GM19463 (cell line): ENCODE data around the gene DUS3L.

ENCODE experiments used
- ATAC-seq: cut with Tn5 transposase; IDR thresholded peaks from one replicate; pipeline ENCODE4 v1.9.1; 2021; ENCODE audit warnings: mild to moderate bottlenecking, moderate library complexity; ENCODE audit not compliant: unreplicated experiment

The DUS3L gene

DNA sequence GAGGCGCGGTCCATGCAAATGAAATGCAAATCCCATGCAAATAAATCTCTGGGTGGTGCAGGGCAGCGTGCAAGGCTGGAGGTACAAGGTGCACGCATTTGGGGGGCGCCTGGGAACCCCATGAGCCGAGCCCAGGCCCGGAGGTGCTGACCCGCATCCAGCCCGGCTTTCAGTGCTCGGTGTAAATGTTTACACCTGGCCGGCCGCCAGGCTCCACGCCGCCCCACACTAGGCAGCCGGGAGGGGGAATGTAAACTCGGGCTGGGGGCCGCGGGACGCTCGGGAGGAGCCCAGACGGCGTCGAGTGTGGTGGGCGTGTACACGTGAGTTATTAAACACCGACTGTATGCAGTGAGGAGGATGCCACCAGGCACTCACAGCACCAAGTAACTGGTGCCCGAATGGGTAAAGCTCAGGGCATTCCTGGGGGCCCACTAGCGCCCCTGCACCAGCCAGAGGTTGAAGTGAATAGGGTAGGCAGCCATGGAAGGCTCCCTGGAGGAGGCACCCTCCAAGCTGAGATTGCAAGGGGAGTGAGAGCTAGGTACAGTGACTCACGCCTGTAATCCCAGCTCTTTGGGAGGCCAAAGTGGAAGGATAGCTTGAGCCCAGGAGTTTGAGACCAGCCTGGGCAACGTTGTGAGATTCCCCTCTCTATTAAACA, 31.4 kb upstream of the DUS3L start:
- no peak for ATAC-seq

DNA sequence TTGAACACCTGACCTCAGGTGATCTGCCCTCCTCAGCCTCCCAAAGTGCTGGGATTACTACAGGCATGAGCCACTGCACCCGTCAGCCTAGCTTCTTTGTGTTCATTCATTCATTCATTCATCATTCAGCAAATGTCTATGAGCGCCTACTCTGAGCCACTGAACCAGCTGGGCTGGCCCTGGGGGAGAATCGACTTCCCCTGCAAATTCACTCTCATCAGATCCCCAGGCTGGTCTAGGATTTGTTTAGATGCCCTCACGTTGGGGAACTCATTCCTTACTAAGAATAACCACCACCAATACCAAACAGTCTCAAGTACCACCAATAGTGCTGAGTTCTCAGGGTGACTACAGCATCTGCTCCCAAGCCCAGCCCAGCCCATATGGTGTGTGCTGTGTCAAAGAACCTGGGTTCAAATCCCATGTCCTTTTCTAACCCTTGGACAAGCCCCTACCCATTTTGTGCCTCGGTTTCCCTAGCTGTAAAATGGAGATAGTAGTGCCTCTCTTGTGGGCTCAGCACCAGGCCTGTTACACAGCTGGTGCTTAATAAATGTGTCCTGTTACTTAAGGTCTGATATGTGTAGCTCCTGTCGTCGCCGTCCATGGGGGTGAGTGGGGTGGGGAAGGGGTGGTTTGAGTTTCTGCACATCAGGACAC, 30.7 kb upstream of the DUS3L start:
- no peak for ATAC-seq

DNA sequence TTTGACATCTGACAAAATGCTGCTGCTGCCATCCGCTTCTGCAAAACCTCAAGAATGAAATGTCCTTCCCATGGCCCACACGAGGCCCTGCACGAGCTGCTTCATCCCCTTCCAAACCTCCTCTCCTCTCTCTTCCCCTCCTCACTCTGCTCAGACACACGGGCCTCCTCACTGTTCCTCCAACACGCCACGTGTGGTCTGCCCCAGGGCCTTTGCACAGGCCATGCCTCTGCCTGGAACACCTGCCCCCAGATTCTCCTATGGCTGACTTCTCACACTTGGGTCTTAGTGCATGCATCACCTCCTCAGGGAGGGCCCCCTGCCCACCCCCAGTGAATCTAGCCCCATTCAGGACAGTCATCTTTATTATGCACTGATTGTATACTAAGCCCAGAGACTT, 29.8 kb upstream of the DUS3L start:
- ATAC-seq = no peak

DNA sequence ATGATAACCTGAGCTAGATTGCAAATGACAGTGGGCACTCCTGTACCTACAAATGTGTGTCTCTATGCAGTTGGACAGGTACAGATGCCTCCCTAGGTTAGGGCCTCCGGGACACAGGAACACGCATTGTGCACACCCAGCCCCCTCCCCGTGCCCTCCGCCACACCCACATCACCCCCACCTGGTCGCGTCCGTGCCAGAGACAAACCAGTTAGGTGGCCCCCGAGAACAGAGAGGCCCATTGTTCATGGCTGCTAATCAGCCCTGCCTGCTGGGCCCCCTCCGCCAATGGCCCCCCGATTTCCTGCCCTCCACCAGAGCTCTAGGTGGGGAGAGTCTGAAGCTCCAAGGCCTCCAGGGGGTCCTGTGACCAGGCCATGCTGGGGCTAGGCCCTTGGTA, 27.6 kb upstream of the DUS3L start:
- ATAC-seq = no peak

DNA sequence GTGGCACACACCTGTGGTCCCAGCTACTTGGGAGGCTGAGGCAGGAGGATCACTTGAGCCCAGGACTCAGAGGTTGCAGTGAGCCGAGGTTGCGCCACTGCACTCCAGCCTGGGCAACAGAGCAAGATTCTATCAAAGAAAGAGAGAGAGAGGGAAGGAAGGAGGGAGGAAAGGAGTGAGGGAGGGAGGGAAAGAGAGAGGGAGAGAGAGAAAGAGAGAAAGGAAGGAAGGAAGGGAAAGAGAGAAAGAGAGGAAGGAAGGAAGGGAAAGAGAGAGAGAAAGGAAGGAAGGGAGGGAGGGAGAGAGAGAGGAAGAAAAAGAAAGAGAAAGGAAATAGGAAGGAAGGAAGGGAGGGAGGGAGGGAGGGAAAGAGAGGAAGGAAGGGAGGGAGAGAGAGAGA, 26.3 kb upstream of the DUS3L start:
- ATAC-seq = no peak

DNA sequence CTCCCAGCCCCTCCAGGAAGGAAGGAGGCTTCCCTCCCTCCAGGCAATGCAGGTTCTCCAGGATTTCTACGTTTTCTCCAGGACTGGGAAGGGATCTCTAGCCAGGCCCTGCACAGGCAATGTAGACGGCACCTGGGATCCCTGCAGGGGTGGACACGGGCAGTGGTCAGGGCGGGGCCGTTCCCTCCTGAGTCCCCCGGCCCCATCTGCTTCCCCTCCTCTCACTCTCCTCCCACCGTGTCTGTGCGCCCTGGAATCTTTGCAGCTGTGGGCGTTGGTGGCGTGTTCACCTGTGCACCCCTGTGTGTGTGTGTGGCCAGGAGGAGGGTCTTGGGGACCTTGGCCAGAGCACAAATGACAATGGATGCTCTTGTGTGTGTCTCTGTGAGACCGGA, 23.9 kb upstream of the DUS3L start:
- ATAC-seq = no peak

DNA sequence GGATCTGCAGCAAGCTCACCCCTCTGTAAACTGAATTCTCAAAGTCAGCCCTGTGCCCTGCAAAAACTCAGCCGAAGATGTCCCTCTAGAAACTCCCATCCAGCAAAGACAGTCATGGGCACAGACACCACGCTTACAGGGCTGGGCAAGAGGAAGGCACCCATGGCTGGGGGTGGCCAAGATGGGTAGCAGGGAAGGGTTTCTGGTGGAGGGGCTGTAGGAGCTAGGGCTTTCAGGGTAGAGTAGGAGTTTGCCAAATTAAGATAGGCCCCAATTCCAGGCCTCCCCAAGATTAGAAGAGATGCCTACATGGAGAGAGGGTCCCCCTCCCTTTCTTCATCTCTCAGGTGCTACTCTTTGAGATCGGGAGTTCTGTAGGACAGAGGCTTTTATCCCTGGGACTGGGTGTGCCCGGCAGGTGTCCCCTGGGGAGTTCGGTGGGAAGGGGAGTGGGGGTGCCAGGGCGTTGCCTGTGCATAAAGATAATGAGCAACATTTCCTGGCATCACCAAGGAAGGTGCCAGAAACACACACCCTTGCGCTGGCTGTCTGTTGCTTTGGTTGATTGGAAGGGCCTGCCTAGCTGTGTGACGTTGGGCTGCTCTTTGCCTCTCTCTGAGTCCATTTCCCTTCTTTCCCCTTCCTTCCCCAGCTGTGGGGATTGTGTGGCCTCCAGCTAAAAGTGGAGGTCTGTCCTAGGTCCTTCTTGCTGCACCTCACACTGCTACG, 23.3 kb upstream of the DUS3L start:
- ATAC-seq = no peak

DNA sequence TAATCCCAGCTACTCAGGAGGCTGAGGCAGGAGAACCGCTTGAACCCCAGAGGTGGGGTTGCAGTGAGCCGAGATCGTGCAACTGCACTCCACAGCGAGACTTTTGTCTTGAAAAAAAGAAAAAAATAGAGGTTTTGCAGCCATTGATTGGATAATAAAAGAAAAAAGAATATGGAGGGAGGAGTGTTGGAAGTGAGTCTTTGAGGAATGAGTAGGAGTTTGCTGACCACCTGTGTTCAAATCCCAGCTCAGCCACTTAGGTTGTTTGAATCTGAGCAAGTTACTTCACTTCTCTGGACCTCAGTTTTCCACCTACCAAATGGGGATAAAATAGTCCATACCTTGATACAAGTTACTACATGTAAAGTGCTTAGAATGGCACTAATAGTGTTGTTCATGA, 20.2 kb upstream of the DUS3L start:
- no peak for ATAC-seq

DNA sequence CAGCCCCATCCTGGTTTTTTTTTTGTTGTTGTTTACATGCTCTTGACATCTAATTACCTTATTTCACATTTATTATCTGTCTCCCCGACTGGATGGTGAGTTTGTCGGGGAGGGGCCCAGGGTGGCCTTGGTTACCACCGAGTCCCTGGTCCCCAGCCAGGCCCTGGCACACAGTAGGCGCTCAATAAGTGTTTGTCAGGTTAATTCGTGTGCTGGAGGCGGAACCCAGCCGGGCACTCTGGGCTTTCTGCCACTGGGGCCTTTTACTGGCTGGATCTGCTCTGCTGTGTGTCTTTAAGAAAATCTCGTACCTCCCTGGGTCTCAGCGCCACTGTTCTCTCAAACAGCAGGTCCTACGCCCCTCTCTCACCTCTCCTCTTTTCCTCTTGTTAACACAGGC, 18.5 kb upstream of the DUS3L start:
- no peak for ATAC-seq

DNA sequence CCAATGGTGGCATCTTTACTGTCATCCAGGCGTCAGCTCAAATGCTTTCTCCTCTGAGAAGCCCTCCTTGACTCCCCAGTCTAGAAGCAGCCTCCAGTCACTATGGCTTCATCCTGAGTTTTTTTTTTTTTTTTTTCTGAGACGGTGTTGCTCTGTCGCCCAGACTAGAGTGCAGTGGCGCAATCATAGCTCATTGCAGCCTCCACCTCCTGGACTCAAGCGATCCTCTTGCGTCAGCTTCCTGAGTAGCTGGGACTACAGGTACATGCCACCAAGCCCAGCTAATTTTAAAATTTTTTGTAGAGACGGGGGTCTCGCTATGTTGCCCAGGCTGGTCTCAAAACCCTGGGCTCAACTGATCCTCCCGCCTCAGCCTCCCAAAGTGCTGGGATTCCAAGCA, 18.1 kb upstream of the DUS3L start:
- no peak for ATAC-seq

DNA sequence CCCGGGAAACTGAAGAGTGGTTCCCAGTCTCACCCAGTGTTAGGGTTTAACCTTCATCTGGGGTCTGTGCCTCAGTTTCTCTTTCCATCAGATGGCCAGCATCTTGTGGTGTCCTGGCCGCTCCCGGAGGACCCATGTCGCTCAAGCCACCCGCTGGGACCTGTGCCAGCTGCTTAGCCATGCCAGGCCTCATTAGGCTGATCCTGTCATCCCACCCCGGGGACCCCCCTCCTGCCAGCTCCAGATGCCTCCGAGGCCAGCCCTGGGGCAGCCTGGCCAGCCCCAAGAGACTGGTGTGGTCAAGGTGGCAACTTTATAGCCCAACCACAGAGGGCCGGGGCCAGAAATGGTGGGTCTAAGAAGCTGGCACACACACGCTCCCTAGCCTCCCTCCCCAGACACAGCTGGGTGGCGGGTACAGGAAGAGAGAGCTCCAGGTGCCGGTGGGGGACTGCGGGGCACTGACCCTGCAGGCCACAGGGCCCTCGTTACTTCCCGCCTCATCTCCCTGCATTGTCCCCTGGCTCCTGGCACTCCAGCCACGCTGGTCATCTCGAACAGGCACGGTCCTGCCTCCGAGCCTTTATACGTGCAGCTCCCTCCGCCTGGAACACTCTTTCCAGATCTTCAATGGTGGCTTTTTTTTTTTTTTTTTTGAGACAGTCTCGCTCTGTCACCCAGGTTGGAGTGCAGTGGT, 17.3 kb upstream of the DUS3L start:
- no peak for ATAC-seq

DNA sequence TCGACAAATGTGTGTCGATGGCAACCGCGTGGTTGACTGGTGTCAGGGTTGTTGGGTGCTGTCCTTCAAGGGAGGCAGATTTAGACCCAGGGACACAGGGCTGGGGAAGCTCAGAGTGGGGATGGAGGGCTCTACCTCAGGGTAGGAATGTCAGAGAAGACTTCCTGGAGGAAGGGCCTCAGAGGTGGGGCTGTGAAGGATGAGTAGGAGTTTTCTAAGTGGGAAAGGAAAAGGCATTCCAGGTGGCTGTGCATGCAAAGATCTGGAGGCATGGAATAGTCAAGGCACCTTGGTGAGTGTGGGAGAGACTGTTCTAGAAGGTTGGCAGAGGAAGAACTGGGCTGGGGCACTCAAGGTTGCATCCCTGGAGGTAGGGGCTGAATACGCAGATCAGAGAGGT, 15.9 kb upstream of the DUS3L start:
- ATAC-seq = no peak

DNA sequence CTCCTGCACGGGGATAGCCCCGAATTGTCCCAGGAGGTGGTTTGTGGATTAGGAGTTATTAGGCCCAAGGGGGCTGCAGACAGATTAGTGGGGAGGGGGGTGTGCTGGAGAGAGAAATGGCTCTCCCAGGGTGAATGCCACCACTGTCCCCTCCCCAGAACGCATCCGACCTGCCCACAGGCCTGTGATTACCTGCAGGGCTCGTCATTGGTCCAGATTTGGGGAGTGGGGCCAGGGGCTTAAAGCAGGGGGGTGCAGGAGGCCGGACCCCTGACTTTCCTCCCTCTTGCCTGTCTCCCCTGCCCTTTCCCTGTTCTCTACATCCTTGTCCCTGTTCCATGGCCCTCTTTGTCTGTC, 15.1 kb upstream of the DUS3L start:
- ATAC-seq = no peak

DNA sequence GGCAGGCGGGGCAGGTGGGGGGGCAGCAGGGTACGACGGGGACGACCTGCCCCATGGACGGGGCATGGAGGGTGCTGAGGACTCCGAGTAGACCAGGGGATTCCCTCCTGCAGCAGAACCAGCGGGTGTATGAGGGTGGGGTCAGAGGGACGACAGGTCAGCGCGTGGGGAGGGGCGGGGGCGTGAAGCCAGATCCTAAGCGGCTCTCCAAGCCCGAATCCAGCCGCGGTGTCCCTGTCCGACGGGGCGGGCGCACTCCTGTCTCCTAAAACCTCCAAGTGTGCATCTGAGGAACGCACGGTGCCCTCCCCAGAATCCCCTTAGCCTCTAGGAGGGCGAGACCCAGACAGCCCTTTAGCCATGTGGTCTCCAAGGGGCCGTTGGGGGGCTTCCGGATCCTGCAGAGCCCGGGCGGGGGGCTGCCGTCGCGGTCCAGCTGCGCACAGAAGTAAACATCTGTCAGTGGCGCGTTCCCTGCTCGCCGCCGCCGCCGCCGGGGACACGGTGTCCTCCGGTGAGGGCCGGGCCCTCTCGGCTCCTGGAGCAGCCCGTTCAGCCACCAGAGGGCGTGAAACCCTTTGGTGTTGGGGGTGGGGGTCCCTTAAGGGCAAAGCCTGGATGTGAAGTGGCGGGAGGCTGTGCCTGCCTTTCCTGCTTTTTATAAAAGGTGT, 14.6 kb upstream of the DUS3L start:
- no peak for ATAC-seq

DNA sequence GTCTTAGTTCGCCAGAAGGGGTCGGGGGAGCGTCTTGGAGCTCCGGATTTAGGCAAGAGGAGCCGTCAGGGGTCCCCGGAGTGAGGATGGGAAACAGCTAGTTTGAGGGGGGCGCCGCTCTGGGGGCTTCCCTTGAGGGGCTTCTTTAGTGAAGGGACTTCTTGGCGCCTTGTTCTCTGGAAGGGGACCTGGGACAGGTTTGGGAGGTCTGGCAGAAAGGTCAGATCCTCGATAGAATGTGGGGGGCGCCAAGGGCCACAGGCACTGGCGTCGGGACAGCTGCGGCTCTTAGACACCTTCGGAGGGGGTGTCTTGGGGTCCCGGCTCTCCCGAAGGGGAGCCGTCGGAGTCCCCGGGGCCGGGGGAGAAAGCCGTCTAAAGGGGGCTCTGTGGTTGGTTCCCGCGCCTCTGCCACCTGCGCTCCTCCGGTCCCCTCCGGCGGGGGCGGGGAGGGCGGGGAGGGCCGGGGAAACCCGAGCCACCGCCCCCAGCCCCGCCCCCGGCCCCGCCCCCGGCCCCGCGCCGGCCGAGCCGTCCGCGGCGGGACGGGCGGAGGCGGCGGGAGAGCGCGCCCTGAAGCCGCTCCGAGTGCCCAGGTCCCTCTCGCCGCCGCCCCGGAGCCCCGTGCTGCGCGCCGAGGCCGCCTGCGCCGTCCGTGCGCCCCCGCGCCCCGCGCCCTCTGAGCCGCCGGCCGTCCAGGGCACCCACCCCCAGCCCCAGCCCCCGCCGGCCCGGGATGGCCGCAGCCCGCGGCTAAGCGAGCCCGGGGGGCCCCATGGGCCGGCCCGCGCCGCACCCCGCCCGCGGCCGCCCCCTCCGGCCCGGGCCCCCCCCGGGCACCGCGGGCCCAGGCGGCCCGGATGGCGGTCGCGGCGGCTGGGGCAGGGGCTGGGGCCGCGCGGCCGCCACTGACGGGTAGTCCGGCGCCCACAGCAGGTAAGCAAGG, 13.8 kb upstream of the DUS3L start, which contains the start of gene NRTN:
Gene NRTN, plus strand, starts transcription at position 552 of the 946 bp plus-strand sequence. CDS start 19,099 bp downstream, outside the sequence.
- no peak for ATAC-seq

DNA sequence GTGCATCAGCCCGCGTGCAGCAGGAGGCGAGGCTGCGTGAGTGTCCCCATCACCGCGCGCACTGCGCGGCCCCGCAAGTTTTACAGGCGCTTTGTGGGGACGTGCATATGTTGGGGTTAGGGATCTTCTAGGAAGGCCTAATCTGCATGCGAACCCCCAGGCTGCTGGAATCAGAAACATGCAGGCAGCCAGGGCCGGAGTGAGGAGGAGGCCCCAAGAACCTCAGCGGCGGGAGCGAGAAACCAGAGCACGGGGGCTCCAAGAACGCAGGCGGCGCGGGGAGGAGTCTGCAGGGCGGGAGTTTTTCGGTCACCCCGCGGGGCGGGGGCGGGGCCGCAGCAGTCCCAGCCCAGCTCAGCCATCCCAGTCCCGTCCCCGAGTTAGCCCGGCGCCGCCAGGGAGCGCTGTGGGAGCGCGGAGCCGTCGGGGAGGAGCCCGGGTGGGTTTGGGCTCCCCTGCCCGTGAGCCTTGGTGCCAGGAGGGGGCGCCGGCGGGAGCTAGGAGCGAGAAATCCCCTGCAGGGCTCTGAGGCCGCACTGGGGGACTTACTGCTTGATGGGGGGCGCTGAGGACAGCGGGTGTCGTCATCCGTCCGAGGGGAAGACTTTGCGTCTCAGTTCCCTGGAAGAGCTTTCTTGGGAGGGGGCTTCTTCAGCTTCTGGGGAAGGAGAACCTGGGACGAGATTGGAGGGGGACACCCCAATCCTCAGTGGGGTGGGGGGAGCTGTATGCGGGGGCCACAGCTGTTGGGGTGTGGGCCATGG, 13.0 kb upstream of the DUS3L start:
- peak; percentile 85 for ATAC-seq

DNA sequence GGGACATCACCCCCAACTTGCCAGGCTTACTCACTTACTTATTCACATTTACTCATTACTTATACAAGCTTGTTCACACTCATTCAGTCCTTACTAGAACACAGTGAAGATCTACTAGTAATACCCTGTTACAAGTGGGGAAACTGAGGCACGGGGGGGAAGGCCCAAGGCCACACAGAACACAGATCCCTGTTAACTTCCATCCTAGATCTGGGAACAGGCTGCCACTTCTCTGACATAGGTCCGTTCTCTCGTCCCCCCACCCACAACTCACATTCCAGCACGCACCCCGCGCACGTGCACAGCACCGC, 12.4 kb upstream of the DUS3L start:
- ATAC-seq = no peak

DNA sequence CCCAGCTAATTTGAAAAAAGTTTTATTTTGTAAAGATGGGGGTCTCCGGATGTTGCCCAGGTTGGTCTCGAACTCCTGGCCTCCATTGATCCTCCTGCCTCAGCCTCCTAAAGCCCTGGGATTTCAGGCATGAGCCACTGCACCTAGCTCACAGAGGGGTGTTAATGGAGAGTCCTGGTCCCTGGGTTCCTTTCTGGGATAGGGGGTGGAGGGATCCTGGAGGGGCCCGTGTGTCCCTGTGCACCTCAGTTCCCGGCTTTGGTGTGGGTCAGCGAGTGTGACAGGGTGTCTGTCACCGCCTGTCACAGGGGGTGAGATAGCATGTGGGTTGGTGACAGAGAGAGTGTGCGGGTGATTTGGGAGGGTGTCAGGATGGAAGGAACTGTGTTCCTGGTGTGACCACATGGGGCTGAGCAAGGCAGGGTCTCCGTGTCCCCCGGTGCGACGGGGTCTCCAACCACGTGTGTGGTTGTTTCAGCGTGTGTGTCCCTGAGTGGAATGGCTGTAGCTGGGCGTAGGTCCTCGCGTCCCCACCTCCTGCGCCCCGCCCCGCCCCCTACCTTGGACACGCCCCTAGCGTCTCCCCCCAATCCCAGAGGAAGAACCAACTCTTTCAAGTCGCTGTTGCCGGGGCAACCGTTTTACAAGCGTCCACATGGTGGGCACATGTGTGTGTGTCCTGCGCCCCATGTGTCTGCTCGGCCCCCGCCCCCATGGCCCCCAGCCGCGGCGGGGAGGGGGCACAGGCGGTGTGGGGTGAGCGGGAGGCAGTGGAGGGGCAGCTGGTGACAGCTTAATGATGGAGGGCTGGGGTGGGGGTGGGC, 11.0 kb upstream of the DUS3L start:
- ATAC-seq = no peak
